DLD1 (cell line): Measurements from ENCODE around the gene IKBIP.
"Not testable (repeated sequence)": the region's sequence is repeated elsewhere in the genome, so short reads cannot be mapped to it uniquely, and the experiment has no call there.

Source experiments
- in situ Hi-C: cut with HindIII; loops from 2 replicates; pipeline ENCODE4 v1.10.0; 2017; ENCODE audit warnings: low sequenced_read_pairs

The IKBIP gene

DNA sequence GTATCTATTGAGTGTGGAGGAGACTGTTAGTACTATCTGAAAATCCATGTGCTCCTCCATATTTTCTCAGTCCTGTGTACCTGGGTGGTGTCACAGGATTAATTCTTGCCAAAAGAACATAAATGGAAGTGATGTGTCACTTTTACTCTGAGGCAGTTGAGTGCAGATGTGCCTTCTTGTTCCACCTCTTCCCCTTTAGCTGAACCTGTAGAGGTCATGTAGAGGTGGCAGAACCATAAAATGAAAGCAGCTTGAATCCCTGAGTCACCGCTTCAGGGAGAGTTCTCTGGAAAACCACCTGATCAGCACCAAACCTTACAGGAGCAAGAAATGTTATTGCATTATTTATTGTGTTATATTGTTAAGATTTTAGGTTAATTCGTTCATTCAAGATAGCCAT lies 65.8 kb downstream of the IKBIP start:
- in situ Hi-C loops: no loop called here

DNA sequence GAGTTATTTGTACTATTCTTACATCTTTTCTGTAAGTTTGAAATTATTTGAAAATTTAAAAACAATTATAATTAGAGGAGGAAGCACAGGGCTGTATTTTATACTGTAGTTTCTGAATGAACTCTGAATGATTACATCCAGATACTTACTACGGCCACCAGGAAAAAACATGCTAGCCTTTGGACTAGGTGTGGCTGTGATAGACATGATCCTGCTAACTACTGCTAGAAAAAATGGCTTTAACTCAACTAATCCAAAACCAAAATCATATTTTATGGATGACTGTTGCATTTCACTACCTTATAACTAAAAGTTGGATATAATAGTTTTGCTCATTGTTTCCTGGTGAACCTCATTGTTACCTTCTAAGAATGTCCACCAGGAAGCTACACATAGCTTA lies 66.2 kb downstream of the IKBIP start:
- in situ Hi-C loops: no loop called here

- in situ Hi-C loops: not testable (repeated sequence)
Measured at GRCh38 chr12:98576795-98577194, 67.8 kb downstream of the IKBIP start.

GRCh38 chr12:98575013-98575412 lies 69.6 kb downstream of the IKBIP start:
- in situ Hi-C loops: no loop called here
